ENCODE data around the gene CDH4. TPM values are rescaled to one million over a fixed set of nuclear protein-coding genes. Genes with fewer than 3 reads are reported as not detected.
A peak's percentile ranks its signal among the peaks of the same experiment; 100 is the strongest.

CDH4 gene
- total RNA-seq, 1 donor from 2014 or later, result 2.9 TPM

DNA sequence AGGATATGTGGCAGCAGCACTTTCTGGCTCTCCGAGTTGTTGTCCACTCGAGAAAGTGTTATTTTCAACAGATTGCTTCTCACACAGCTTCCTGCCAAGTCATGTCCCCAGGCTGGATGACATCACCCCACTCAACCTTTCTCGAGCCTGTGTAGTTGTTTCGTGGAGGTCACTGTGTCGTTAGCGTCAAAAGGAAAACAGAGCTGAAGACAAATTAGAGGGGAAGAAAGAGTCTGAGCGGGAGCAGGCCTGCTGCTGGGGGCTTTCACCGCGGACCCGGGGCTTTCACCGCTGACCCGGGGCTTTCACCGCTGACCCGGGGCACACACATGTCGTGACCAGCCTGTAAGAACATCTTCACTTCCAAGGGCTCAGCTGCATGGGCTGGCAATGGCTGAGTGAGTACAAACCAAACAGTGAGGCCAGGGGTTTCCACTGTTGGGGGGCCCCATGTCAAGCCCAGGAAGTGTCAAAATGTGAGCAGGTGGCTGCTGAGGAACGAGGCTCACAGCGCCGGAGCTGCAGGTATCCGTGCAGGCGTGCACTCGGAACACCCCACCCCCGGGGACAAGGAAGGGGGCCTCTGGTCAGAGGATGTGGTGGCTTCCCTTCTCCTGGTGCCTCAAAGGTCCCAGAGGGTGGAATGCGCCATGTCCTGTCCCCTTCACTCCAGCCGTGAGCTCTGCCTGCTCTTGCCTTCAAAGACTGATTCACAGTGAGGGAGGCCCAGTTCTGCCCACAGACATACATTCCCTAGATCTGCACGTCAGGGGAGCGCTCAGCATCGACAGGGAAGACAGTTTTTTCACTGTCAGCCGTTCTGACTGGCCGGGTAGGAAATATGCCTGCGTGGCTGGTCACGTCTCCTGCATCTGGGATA is 447.7 kb downstream of the CDH4 start:
- peaks cover 6% of the 10 kb centered on the region for H3K27me3 ChIP-seq
- no peaks in the 10 kb centered on the region for H3K79me2 ChIP-seq (ENCODE audit: low read depth)
- Mint-ChIP-seq H3K4me1 (peaks cover 12% of the 10 kb centered on the region), H3K27ac (peak overlapping the region; percentile 38), H3K4me3 (no peak overlapping the region), H3K27me3 (ENCODE audit: insufficient read depth, low read depth) (no peaks in the 10 kb centered on the region), H3K36me3 (peaks cover 2% of the 10 kb centered on the region), H3K9me3 (no peaks in the 10 kb centered on the region)
- H2AFZ ChIP-seq (replicated peaks), result no peak overlapping the region
- H4K20me1 ChIP-seq (ENCODE audit: low read depth), result no peaks in the 10 kb centered on the region
- H3K9me3 ChIP-seq (ENCODE audit: low read depth), result no peaks in the 10 kb centered on the region
- H3K4me1 ChIP-seq, result no peaks in the 10 kb centered on the region
- no peak overlapping the region for H3K4me2 ChIP-seq
- DNase-seq (ENCODE audit: low spot score), result no peak
- H3K9ac ChIP-seq, result no peak overlapping the region
- H3K36me3 ChIP-seq, result no peaks in the 10 kb centered on the region
- TF ChIP-seq EZH2 (IDR thresholded peaks at IDR 0.05) (no peak), EZH2phosphoT487 (IDR thresholded peaks at IDR 0.05) (no peak), CTCF (IDR thresholded peaks at IDR 0.05) (no peak)
- no peak overlapping the region for H3K4me3 ChIP-seq
- no peak overlapping the region for H3K27ac ChIP-seq
- H3F3A ChIP-seq (ENCODE audit: low read depth), result no peaks in the 10 kb centered on the region

DNA sequence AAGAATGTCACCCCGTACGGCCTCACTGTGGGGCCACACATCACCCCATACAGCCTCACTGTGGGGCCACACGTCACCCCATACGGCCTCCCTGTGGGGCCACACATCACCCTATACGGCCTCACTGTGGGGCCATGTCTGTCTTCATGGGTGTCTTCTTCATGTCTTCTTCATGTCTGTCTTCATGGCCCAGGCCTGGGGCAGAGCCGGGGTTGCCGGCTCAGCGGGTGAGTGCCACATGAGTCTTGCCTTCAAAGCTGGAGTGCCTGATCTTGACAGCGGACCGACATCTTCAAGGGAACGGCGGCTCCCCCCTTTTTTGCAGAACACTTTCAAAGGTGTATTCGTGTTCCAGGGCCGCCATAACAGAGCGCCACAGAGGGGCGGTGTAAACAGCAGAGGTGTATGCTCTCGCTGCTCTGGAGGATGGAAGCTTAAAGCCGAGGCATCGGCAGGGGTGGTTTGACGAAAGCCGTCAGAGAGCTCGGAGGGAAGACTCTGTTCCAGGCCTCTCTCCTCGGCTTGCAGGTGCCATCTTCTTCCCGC is 448.6 kb downstream of the CDH4 start:
- H3K9me3 Mint-ChIP-seq, result no peaks in the 10 kb centered on the region
- Histone ChIP-seq H3K36me3 (no peaks in the 10 kb centered on the region), H3K27me3 (peaks cover 6% of the 10 kb centered on the region)

DNA sequence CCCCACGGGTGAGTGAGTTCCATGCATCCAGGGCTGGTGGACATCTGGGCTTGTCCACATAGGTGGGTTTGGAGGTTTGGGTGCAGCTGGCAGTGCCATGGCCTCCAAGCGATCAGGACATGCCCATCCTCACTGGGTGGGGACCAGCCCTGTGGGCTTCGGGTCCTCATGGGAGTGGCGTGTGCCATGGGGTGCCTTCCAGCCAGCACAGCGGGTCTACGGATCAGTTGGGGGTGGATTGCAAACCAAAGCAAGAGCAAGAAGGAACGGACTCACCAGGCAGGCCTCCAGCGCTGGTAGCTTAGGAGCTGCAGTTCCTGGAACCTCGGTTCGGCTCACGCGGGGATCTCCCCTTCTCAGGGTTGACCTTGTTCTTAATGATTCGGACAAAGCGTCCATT is 449.3 kb downstream of the CDH4 start:
- Mint-ChIP-seq H3K4me3 (no peak overlapping the region), H3K27ac (no peak overlapping the region), H3K4me1 (peaks cover 9% of the 10 kb centered on the region), H3K36me3 (peaks cover 2% of the 10 kb centered on the region), H3K9me3 (no peaks in the 10 kb centered on the region), H3K27me3 (ENCODE audit: insufficient read depth, low read depth) (no peaks in the 10 kb centered on the region)
- no peak overlapping the region for H3K27ac ChIP-seq
- TF ChIP-seq CTCF (IDR thresholded peaks at IDR 0.05), result no peak
- no peak for TF ChIP-seq EZH2 (IDR thresholded peaks at IDR 0.05)
- TF ChIP-seq EZH2phosphoT487 (IDR thresholded peaks at IDR 0.05), result no peak
- peaks cover 6% of the 10 kb centered on the region for H3K27me3 ChIP-seq
- H3K4me3 ChIP-seq, result no peak overlapping the region
- H2AFZ ChIP-seq (replicated peaks), result no peak overlapping the region
- no peak overlapping the region for H3K4me2 ChIP-seq
- no peaks in the 10 kb centered on the region for H3K4me1 ChIP-seq
- H4K20me1 ChIP-seq (ENCODE audit: low read depth), result no peaks in the 10 kb centered on the region
- H3K36me3 ChIP-seq, result no peaks in the 10 kb centered on the region
- no peaks in the 10 kb centered on the region for H3F3A ChIP-seq (ENCODE audit: low read depth)
- H3K9me3 ChIP-seq (ENCODE audit: low read depth), result no peaks in the 10 kb centered on the region
- H3K79me2 ChIP-seq (ENCODE audit: low read depth), result no peaks in the 10 kb centered on the region
- no peak overlapping the region for H3K9ac ChIP-seq
- no peak for DNase-seq (ENCODE audit: low spot score)

More for the DNA sequence above, 448.6 kb downstream of the CDH4 start:
- Histone ChIP-seq H3K4me1 (no peaks in the 10 kb centered on the region), H3K9me3 (ENCODE audit: low read depth) (no peaks in the 10 kb centered on the region), H3K9ac (no peak overlapping the region), H3K4me3 (no peak overlapping the region), H3K27ac (no peak overlapping the region), H3F3A (ENCODE audit: low read depth) (no peaks in the 10 kb centered on the region), H4K20me1 (ENCODE audit: low read depth) (no peaks in the 10 kb centered on the region), H3K4me2 (no peak overlapping the region), H2AFZ (replicated peaks) (no peak overlapping the region), H3K79me2 (ENCODE audit: low read depth) (no peaks in the 10 kb centered on the region)
- TF ChIP-seq EZH2 (IDR thresholded peaks at IDR 0.05) (no peak), CTCF (IDR thresholded peaks at IDR 0.05) (no peak), EZH2phosphoT487 (IDR thresholded peaks at IDR 0.05) (no peak)
- no peak overlapping the region for H3K4me3 Mint-ChIP-seq
- peaks cover 9% of the 10 kb centered on the region for H3K4me1 Mint-ChIP-seq
- peak overlapping the region; percentile 36 for H3K27ac Mint-ChIP-seq
- peaks cover 2% of the 10 kb centered on the region for H3K36me3 Mint-ChIP-seq
- H3K27me3 Mint-ChIP-seq (ENCODE audit: insufficient read depth, low read depth), result no peaks in the 10 kb centered on the region
- no peak for DNase-seq (ENCODE audit: low spot score)

Measured in neural progenitor cell (in vitro differentiated cells).